HEK293 (cell line): ENCODE data around the gene AQP6.

ENCODE experiments used
- CTCF ChIA-PET: fragments of 350-600 bp; formaldehyde crosslinking; extraction: SDS; loops from one replicate; lab custom pipeline; 2021; ENCODE audit warnings: antibody characterized with exemption; lab: Yijun Ruan, JAX
- POLR2A ChIA-PET: fragments of 300-600 bp; formaldehyde crosslinking; extraction: SDS; loops from one replicate; lab custom pipeline; 2020; ENCODE audit warnings: antibody characterized with exemption, inconsistent platforms; lab: Yijun Ruan, JAX
- H3K27ac ChIP-seq: fragments of 200-500 bp; sonication (Bioruptor generic); 2 replicates; pipeline ENCODE4 v1.5.1; 2014; ENCODE audit warnings: low read depth, low read length, control low read depth, inconsistent platforms; ENCODE audit errors: extremely low read depth
- H3K36me3 ChIP-seq, 2 experiments: fragments of 200-500 bp in 1 of 2; sonication (Bioruptor generic) in 1 of 2; 1 replicate in 1 of 2; 2 replicates in 1 of 2; pipeline ENCODE4 v1.5.1; 2014 to 2017; ENCODE audit warnings: inconsistent platforms in 2 of 2, low read length in 2 of 2; ENCODE audit not compliant: control insufficient read depth in 2 of 2, insufficient read depth in 1 of 2
- H3K4me1 ChIP-seq: fragments of 200-500 bp; sonication (Bioruptor generic); 2 replicates; pipeline ENCODE4 v1.5.1; 2014; ENCODE audit warnings: mild to moderate bottlenecking, low read length, inconsistent platforms; ENCODE audit not compliant: control insufficient read depth, insufficient read depth
- H3K4me3 ChIP-seq: 2 replicates; pipeline ENCODE4 v1.5.1; 2011; ENCODE audit warnings: low read depth, mild to moderate bottlenecking, control low read depth, low read length, moderate library complexity
- H3K9me3 ChIP-seq: fragments of 200-500 bp; sonication (Bioruptor generic); 2 replicates; pipeline ENCODE4 v1.5.1; 2014; ENCODE audit warnings: low read depth, low read length, inconsistent platforms; ENCODE audit not compliant: control insufficient read depth, insufficient read depth
- GLI2 ChIP-seq: fragments of 450-650 bp; formaldehyde crosslinking; IDR thresholded peaks from 2 replicates; pipeline ENCODE4; 2017; ENCODE audit warnings: missing biosample characterization, missing genetic modification characterization, low read depth, borderline replicate concordance
- HOXD13 ChIP-seq: sonication (generic); formaldehyde crosslinking; IDR thresholded peaks from 2 replicates; pipeline ENCODE4 v1.8.0; 2022; ENCODE audit warnings: missing genetic modification reagents, borderline replicate concordance
- KLF16 ChIP-seq: fragments of 450-650 bp; formaldehyde crosslinking; IDR thresholded peaks from 2 replicates; pipeline ENCODE4 v1.5.1; 2017; ENCODE audit warnings: missing biosample characterization, missing genetic modification characterization
- OSR2 ChIP-seq: fragments of 450-650 bp; formaldehyde crosslinking; IDR thresholded peaks from 2 replicates; pipeline ENCODE4 v1.5.1; 2016; ENCODE audit warnings: missing biosample characterization, missing genetic modification characterization
- PBX3 ChIP-seq: sonication (generic); formaldehyde crosslinking; IDR thresholded peaks from 2 replicates; pipeline ENCODE4 v1.8.1; 2022; ENCODE audit warnings: mild to moderate bottlenecking, moderate library complexity, missing genetic modification reagents
- PRDM1 ChIP-seq: fragments of 450-650 bp; formaldehyde crosslinking; IDR thresholded peaks from 2 replicates; pipeline ENCODE4; 2016; ENCODE audit warnings: missing biosample characterization, missing genetic modification characterization
- SALL2 ChIP-seq: fragments of 450-650 bp; formaldehyde crosslinking; IDR thresholded peaks from 2 replicates; pipeline ENCODE4 v1.5.0; 2017; ENCODE audit warnings: missing biosample characterization, mild to moderate bottlenecking, missing genetic modification characterization, borderline replicate concordance
- TCF7L2 ChIP-seq: IDR thresholded peaks from 2 replicates; pipeline ENCODE4 v1.6.1; 2011; ENCODE audit warnings: low read depth, mild to moderate bottlenecking, inconsistent platforms, low read length, moderate library complexity, borderline replicate concordance
- ZBTB10 ChIP-seq: fragments of 450-650 bp; formaldehyde crosslinking; IDR thresholded peaks from 2 replicates; pipeline ENCODE4 v1.5.1; 2016; ENCODE audit warnings: missing biosample characterization, missing genetic modification characterization
- ZBTB21 ChIP-seq: fragments of 450-650 bp; formaldehyde crosslinking; IDR thresholded peaks from 2 replicates; pipeline ENCODE4 v1.5.1; 2017; ENCODE audit warnings: missing biosample characterization, missing genetic modification characterization
- ZBTB8A ChIP-seq: fragments of 450-650 bp; formaldehyde crosslinking; IDR thresholded peaks from 2 replicates; pipeline ENCODE4 v1.5.1; 2016; ENCODE audit warnings: missing biosample characterization, missing genetic modification characterization
- ZNF138 ChIP-seq: fragments of 450-650 bp; formaldehyde crosslinking; IDR thresholded peaks from 2 replicates; pipeline ENCODE4 v1.5.1; 2016; ENCODE audit warnings: missing biosample characterization, missing genetic modification characterization, borderline replicate concordance
- ZNF16 ChIP-seq: fragments of 450-650 bp; formaldehyde crosslinking; IDR thresholded peaks from 2 replicates; pipeline ENCODE4 v1.5.1; 2016; ENCODE audit warnings: low read depth, missing biosample characterization, missing genetic modification characterization
- ZNF18 ChIP-seq: fragments of 450-650 bp; formaldehyde crosslinking; IDR thresholded peaks from 2 replicates; pipeline ENCODE4 v1.5.1; 2016; ENCODE audit warnings: missing biosample characterization, missing genetic modification characterization
- ZNF2 ChIP-seq: fragments of 450-650 bp; formaldehyde crosslinking; IDR thresholded peaks from 2 replicates; pipeline ENCODE4 v1.5.1; 2016; ENCODE audit warnings: missing biosample characterization, missing genetic modification characterization
- ZNF202 ChIP-seq: fragments of 450-650 bp; formaldehyde crosslinking; IDR thresholded peaks from 2 replicates; pipeline ENCODE4 v1.5.1; 2016; ENCODE audit warnings: missing biosample characterization, missing genetic modification characterization, borderline replicate concordance
- ZNF239 ChIP-seq: fragments of 450-650 bp; formaldehyde crosslinking; IDR thresholded peaks from 2 replicates; pipeline ENCODE4 v1.5.1; 2016; ENCODE audit warnings: missing biosample characterization, missing genetic modification characterization
- ZNF266 ChIP-seq: fragments of 450-650 bp; formaldehyde crosslinking; IDR thresholded peaks from 2 replicates; pipeline ENCODE4 v1.5.1; 2016; ENCODE audit warnings: missing biosample characterization, missing genetic modification characterization, low read depth
- ZNF324 ChIP-seq: fragments of 450-650 bp; formaldehyde crosslinking; IDR thresholded peaks from 2 replicates; pipeline ENCODE4 v1.5.1; 2016; ENCODE audit warnings: missing biosample characterization, missing genetic modification characterization
- ZNF335 ChIP-seq: fragments of 450-650 bp; formaldehyde crosslinking; conservative IDR thresholded peaks from 2 replicates; pipeline ENCODE4 v1.5.1; 2016; ENCODE audit warnings: missing biosample characterization, missing genetic modification characterization
- ZNF341 ChIP-seq: fragments of 450-650 bp; formaldehyde crosslinking; IDR thresholded peaks from 2 replicates; pipeline ENCODE4; 2016; ENCODE audit warnings: low read depth, missing biosample characterization, missing genetic modification characterization
- ZNF366 ChIP-seq: fragments of 450-650 bp; formaldehyde crosslinking; conservative IDR thresholded peaks from 2 replicates; pipeline ENCODE4 v1.5.1; 2016; ENCODE audit warnings: missing biosample characterization, missing genetic modification characterization
- ZNF433 ChIP-seq: fragments of 450-650 bp; formaldehyde crosslinking; IDR thresholded peaks from 2 replicates; pipeline ENCODE4 v1.5.1; 2016; ENCODE audit warnings: missing biosample characterization, missing genetic modification characterization, low read depth
- ZNF488 ChIP-seq: fragments of 450-650 bp; formaldehyde crosslinking; IDR thresholded peaks from 2 replicates; pipeline ENCODE4 v1.5.1; 2016; ENCODE audit warnings: missing biosample characterization, missing genetic modification characterization
- ZNF513 ChIP-seq: fragments of 450-650 bp; IDR thresholded peaks from 2 replicates; pipeline ENCODE4 v1.5.1; 2018; ENCODE audit warnings: missing biosample characterization, missing genetic modification characterization
- ZNF521 ChIP-seq: fragments of 450-650 bp; formaldehyde crosslinking; IDR thresholded peaks from 2 replicates; pipeline ENCODE4 v1.5.1; 2017; ENCODE audit warnings: missing biosample characterization, mild to moderate bottlenecking, missing genetic modification characterization
- ZNF580 ChIP-seq: fragments of 450-650 bp; formaldehyde crosslinking; IDR thresholded peaks from 2 replicates; pipeline ENCODE4 v1.5.1; 2016; ENCODE audit warnings: missing biosample characterization, missing genetic modification characterization
- ZNF626 ChIP-seq: fragments of 450-650 bp; sonication (Bioruptor Pico); formaldehyde crosslinking; IDR thresholded peaks from 2 replicates; pipeline ENCODE4 v1.5.1; 2018; ENCODE audit warnings: missing biosample characterization, missing genetic modification characterization, inconsistent platforms
- ZNF707 ChIP-seq: fragments of 450-650 bp; formaldehyde crosslinking; IDR thresholded peaks from 2 replicates; pipeline ENCODE4 v1.5.1; 2016; ENCODE audit warnings: missing biosample characterization, missing genetic modification characterization
- ZNF768 ChIP-seq: fragments of 450-650 bp; formaldehyde crosslinking; IDR thresholded peaks from 2 replicates; pipeline ENCODE4 v1.5.1; 2018; ENCODE audit warnings: missing biosample characterization, mild to moderate bottlenecking, missing genetic modification characterization

Gene AQP6

GRCh38 chr12:49990273-49990672 lies 17.5 kb downstream of the AQP6 start:
- POLR2A ChIA-PET = interaction anchor here (0.6 kb wide), 1 partner anchor 162 kb away, joined by 3 read pairs; the partner anchor contains the start of gene NCKAP5L
- H3K36me3 ChIP-seq = peaks cover 72 to 96% of the 10 kb centered on the region in 2 experiments
- no peaks in the 10 kb centered on the region for H3K9me3 ChIP-seq
- CTCF ChIA-PET = interaction anchor here (0.6 to 4.1 kb wide), 7 partner anchors 11 to 234 kb away, joined by 3 to 26 read pairs (median 3); no protein-coding TSS in a partner anchor
- no peak overlapping the region for H3K27ac ChIP-seq
- no peak overlapping the region for H3K4me3 ChIP-seq
- TF ChIP-seq ZNF335 (tag by site-specific recombination) (no peak), HOXD13 (CRISPR knock-in tag) (no peak), ZBTB8A (tag by site-specific recombination) (no peak), ZNF513 (tag by site-specific recombination) (no peak), ZNF138 (tag by site-specific recombination) (no peak), PRDM1 (no peak), ZNF2 (tag by site-specific recombination) (no peak), TCF7L2 (no peak), ZNF433 (tag by site-specific recombination) (no peak), ZNF366 (tag by site-specific recombination) (no peak), ZNF239 (no peak), ZBTB10 (tag by site-specific recombination) (no peak), GLI2 (tag by site-specific recombination) (no peak), SALL2 (tag by site-specific recombination) (no peak), ZNF341 (tag by site-specific recombination) (no peak)
- TF ChIP-seq, all 188 proteins: peak for 0
- no peaks in the 10 kb centered on the region for H3K4me1 ChIP-seq

GRCh38 chr12:49998453-49998852 lies 25.7 kb downstream of the AQP6 start:
- TF ChIP-seq ZNF488 (tag by site-specific recombination) (no peak), ZNF768 (tag by site-specific recombination) (no peak), ZNF202 (tag by site-specific recombination) (no peak), KLF16 (no peak), ZNF324 (no peak), ZNF626 (no peak), OSR2 (tag by site-specific recombination) (no peak), ZNF580 (no peak), ZNF18 (tag by site-specific recombination) (no peak), ZNF521 (tag by site-specific recombination) (no peak), ZBTB21 (tag by site-specific recombination) (no peak), ZNF16 (tag by site-specific recombination) (no peak), ZNF707 (tag by site-specific recombination) (no peak), ZNF266 (tag by site-specific recombination) (no peak), PBX3 (CRISPR knock-in tag) (no peak)
- TF ChIP-seq, all 188 proteins: peak for 0
- Histone ChIP-seq H3K9me3 (no peaks in the 10 kb centered on the region), H3K4me3 (no peak overlapping the region), H3K36me3 (peaks cover 91 to 96% of the 10 kb centered on the region in 2 experiments), H3K4me1 (no peaks in the 10 kb centered on the region), H3K27ac (no peak overlapping the region)
- CTCF ChIA-PET = interaction anchor here (0.6 to 1.9 kb wide), 3 partner anchors 8 to 143 kb away, joined by 3 to 11 read pairs (median 3); no protein-coding TSS in a partner anchor
- POLR2A ChIA-PET = no interaction called here
